HEK293T (cell line): Measurements from ENCODE around the gene LEFTY2.
"Not testable (repeated sequence)": the region's sequence is repeated elsewhere in the genome, so short reads cannot be mapped to it uniquely, and the experiment has no call there.

Experiments
- CTCF ChIA-PET: fragments of 350-600 bp; formaldehyde crosslinking; extraction: SDS; loops from one replicate; lab custom pipeline; 2021; ENCODE audit warnings: antibody characterized with exemption, inconsistent platforms; lab: Yijun Ruan, JAX
- POLR2A ChIA-PET: fragments of 350-600 bp; formaldehyde crosslinking; extraction: SDS; loops from one replicate; lab custom pipeline; 2020; ENCODE audit warnings: antibody characterized with exemption, inconsistent platforms; lab: Yijun Ruan, JAX
- DNase-seq: peaks from one replicate; pipeline ENCODE4 v3.0.0; 2012; ENCODE audit warnings: mixed read lengths; ENCODE audit errors: extremely low spot score
- ARNT ChIP-seq: fragments of 450-650 bp; IDR thresholded peaks from 2 replicates; pipeline ENCODE4 v1.6.1; 2017; ENCODE audit warnings: mild to moderate bottlenecking
- BHLHE40 ChIP-seq: fragments of 450-650 bp; IDR thresholded peaks from 2 replicates; pipeline ENCODE4 v1.6.1; 2016; ENCODE audit warnings: mild to moderate bottlenecking, moderate library complexity, borderline replicate concordance
- CTBP1 ChIP-seq: fragments of 450-650 bp; IDR thresholded peaks from 2 replicates; pipeline ENCODE4 v1.6.1; 2016; ENCODE audit warnings: borderline replicate concordance
- ELF4 ChIP-seq: fragments of 450-650 bp; IDR thresholded peaks from 2 replicates; pipeline ENCODE4 v1.6.1; 2017; ENCODE audit warnings: antibody characterized with exemption
- FOXA1 ChIP-seq: fragments of 450-650 bp; IDR thresholded peaks from 2 replicates; pipeline ENCODE4 v1.6.1; 2016; ENCODE audit warnings: mild to moderate bottlenecking
- FOXK2 ChIP-seq: fragments of 450-650 bp; IDR thresholded peaks from 2 replicates; pipeline ENCODE4 v1.6.1; 2016; ENCODE audit warnings: mild to moderate bottlenecking
- FOXM1 ChIP-seq: fragments of 450-650 bp; IDR thresholded peaks from 2 replicates; pipeline ENCODE4 v1.6.1; 2017; ENCODE audit warnings: mild to moderate bottlenecking, borderline replicate concordance
- HDGF ChIP-seq: fragments of 450-650 bp; IDR thresholded peaks from 2 replicates; pipeline ENCODE4 v1.6.1; 2017; ENCODE audit warnings: antibody characterized with exemption, borderline replicate concordance
- L3MBTL2 ChIP-seq: fragments of 450-650 bp; conservative IDR thresholded peaks from 2 replicates; pipeline ENCODE4 v1.6.1; 2016; ENCODE audit warnings: mild to moderate bottlenecking
- LEF1 ChIP-seq: fragments of 450-650 bp; IDR thresholded peaks from 2 replicates; pipeline ENCODE4 v1.6.1; 2017; ENCODE audit warnings: mild to moderate bottlenecking, borderline replicate concordance
- NFRKB ChIP-seq: fragments of 450-650 bp; IDR thresholded peaks from 2 replicates; pipeline ENCODE4 v1.6.1; 2016; ENCODE audit warnings: mild to moderate bottlenecking, moderate library complexity
- SP1 ChIP-seq: fragments of 450-650 bp; IDR thresholded peaks from 2 replicates; pipeline ENCODE4 v1.6.1; 2017
- SUZ12 ChIP-seq: fragments of 450-650 bp; IDR thresholded peaks from 2 replicates; pipeline ENCODE4 v1.6.1; 2016; ENCODE audit warnings: mild to moderate bottlenecking
- TARDBP ChIP-seq: fragments of 450-650 bp; IDR thresholded peaks from 2 replicates; pipeline ENCODE4 v1.6.1; 2016
- ZNF384 ChIP-seq: fragments of 450-650 bp; IDR thresholded peaks from 2 replicates; pipeline ENCODE4 v1.6.1; 2016
- TF ChIP-seq, protein P1 (sequence below): fragments of 450-650 bp; IDR thresholded peaks from 2 replicates; pipeline ENCODE4 v1.6.1; 2016

The LEFTY2 gene

DNA sequence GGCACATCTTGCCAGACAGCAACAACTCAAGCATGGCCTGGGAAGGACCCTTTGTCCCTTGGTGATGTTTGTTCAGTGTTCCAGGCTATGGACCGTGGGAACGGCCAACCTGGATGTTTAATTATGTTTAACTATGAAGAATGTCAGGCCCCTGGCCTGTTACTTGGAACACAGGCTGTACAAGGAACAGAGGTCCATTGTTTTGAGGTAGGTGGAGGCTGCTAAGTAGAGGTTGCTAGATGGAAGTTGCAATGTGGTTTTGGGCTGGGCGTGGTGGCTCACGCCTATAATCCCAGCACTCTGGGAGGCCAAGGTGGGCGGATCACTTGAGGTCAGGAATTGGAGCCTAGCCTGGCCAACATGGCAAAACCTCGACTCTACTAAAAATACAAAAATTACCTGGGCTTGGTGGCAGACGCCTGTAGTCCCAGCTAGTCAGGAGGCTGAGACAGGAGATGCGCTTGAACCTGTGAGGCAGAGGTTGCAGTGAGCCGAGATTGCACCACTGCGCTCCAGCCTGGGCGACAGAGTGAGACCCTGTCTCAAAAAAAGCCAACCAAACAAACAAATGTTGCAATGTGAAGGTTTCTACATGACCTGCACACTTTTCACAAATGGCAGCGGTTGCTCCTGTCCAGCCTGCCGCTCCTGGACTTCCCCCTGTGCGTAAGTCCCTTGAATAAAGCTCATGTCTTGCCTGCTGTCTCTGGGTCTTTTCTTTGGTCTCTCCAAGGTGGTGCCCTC lies 49.6 kb downstream of the LEFTY2 start:
- POLR2A ChIA-PET: interaction anchor here (1.3 to 2.5 kb wide), 2 partner anchors 9 to 24 kb away, joined by 3 to 18 read pairs; partner anchors contain the start of gene TMEM63A
- TF ChIP-seq HDGF: 0 out of 2 replicates have a peak, but pooled peaks have one; percentile 28
- no peak for TF ChIP-seq FOXK2
- CTCF ChIA-PET: interaction anchor here (0.6 kb wide), 1 partner anchor 735 kb away, joined by 3 read pairs; no protein-coding TSS in a partner anchor
- DNase-seq: no peak

DNA sequence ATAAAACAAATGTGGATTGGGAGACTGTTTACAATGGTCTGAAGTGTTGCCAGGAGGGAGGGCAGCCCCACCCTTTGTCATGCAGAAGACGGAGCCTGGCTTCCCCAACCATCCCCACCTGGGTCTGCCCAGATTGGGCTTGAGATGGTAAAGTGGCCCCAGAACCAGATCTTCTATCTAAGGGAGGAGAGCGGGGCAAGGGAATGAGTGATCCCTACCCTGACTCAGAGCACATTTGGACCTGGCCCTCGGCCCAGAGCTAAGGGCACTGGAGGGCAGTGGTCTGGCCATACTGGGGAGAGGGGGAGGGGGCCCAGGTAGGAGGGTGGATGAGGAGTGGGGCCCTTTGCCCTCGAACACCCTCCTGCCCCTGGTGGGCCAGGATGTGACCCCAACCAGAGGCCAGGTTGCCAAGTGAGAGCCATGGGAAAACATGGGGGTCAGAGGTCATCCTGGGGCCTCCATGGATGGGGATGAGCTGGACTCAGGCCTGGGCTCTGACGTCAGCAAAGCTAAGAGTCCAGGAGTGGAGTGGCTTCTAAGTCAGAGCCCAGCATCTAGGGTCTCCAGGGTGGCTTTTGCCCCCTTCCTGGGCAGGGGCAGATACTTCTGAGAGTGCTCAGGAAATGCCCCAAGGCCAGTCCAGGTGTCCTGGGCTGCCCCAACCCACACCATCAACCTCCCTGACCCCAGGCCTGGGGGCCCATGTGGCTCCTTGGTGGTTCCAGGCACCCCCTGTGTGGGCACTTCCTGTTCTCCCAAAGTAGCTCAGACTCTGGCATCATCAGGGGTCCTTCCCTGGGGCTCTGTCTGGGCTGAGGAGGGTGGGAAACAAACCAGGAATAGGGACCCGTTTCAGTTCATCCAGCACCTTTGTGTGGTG lies 50.4 kb downstream of the LEFTY2 start:
- POLR2A ChIA-PET: interaction anchor here (1.1 to 2.5 kb wide), 4 partner anchors 8 to 128 kb away, joined by 3 to 18 read pairs (median 4); partner anchors contain the start of genes PYCR2 and TMEM63A

DNA sequence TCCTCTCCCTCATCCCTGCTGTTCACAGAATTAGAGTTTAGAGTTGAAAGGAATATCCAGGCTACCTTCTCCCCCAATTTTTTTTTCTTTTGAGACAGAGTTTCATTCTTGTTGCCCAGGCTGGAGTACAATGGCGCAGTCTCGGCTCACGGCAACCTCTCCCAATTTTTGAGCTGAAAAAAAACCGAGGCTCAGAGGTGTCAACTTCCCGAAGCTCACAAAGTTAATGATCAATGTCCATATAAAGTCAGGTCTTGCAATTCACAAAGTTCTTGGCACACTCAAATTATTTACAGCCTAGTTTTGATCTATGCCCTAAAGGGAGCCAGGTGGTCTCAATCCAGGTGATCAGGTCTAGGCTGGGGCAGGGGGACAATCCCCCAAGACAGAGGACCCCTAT lies 51.3 kb downstream of the LEFTY2 start:
- no peak for DNase-seq
- TF ChIP-seq ARNT: no peak
- TF ChIP-seq NFRKB: no peak
- no peak for TF ChIP-seq FOXA1
- TF ChIP-seq ZNF384: no peak
- no peak for TF ChIP-seq ELF4
- TF ChIP-seq SP1: no peak
- TF ChIP-seq, protein P1, sequence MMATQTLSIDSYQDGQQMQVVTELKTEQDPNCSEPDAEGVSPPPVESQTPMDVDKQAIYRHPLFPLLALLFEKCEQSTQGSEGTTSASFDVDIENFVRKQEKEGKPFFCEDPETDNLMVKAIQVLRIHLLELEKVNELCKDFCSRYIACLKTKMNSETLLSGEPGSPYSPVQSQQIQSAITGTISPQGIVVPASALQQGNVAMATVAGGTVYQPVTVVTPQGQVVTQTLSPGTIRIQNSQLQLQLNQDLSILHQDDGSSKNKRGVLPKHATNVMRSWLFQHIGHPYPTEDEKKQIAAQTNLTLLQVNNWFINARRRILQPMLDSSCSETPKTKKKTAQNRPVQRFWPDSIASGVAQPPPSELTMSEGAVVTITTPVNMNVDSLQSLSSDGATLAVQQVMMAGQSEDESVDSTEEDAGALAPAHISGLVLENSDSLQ: no peak
- no peak for TF ChIP-seq FOXK2
- TF ChIP-seq L3MBTL2: no peak
- TF ChIP-seq SUZ12: no peak
- TF ChIP-seq TARDBP: no peak
- no peak for TF ChIP-seq HDGF
- TF ChIP-seq LEF1: no peak
- no peak for TF ChIP-seq CTBP1
- TF ChIP-seq BHLHE40: no peak
- TF ChIP-seq FOXM1: no peak
- POLR2A ChIA-PET: interaction anchor here (0.5 to 2.5 kb wide), 6 partner anchors 7 to 127 kb away, joined by 3 to 18 read pairs (median 4); partner anchors contain the start of genes PYCR2, SRP9 and TMEM63A
- CTCF ChIA-PET: interaction anchor here (0.6 to 1.0 kb wide), 3 partner anchors 11 to 415 kb away, joined by 3 read pairs; no protein-coding TSS in a partner anchor

More for the DNA sequence above, 50.4 kb downstream of the LEFTY2 start:
- TF ChIP-seq ARNT (no peak), FOXA1 (no peak), ZNF384 (no peak), FOXK2 (no peak), ELF4 (no peak), HDGF (no peak), NFRKB (no peak)
- DNase-seq: no peak
- CTCF ChIA-PET: interaction anchor here (0.6 kb wide), 1 partner anchor 736 kb away, joined by 3 read pairs; no protein-coding TSS in a partner anchor

GRCh38 chr1:225888898-225889601 lies 52.0 kb downstream of the LEFTY2 start, which contains the start of gene LEFTY1:
LEFTY1 (minus strand) TSS chr1:225889146; CDS start chr1:225889066, 80 bp downstream.
- no peak for TF ChIP-seq L3MBTL2
- TF ChIP-seq SUZ12: no peak
- no peak for TF ChIP-seq NFRKB
- CTCF ChIA-PET: interaction anchor here (0.6 to 1.0 kb wide), 3 partner anchors 11 to 414 kb away, joined by 3 read pairs; no protein-coding TSS in a partner anchor
- DNase-seq: no peak
- POLR2A ChIA-PET: interaction anchor here (0.5 to 1.3 kb wide), 5 partner anchors 8 to 126 kb away, joined by 3 to 5 read pairs (median 3); partner anchors contain the start of genes PYCR2 and SRP9

DNA sequence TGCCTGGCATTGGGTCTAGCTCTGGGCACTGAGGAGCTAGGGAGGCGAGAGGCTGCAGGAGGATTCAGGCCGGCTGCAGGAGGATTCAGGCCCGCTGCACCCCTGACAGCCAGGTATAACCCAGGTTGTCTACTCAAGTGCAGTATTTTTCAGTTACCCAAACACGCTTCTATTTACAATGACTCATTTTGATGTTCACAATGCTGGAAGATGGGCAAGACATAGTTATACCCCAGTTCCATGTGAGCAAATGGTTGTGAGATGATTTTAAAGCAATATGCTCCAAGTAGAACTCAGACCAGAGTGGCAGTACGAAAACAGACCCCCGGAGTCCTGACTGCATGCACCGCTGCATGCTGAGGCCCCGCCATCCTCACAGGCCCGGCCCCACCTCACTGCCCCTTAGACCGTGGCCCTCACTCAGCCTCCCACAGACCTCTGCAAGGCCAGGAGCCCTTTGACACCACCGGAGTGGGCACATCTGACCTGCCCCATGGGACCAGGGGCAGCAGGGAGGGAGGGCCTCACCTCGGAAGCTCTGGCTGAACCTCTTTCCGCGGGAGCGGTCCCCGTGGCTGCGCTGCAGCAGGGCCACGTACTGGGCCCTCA lies 52.6 kb downstream of the LEFTY2 start:
- TF ChIP-seq SUZ12 (no peak), L3MBTL2 (no peak), ARNT (no peak), NFRKB (no peak), SP1 (no peak), BHLHE40 (no peak), FOXM1 (no peak), HDGF (no peak), FOXA1 (no peak), ELF4 (no peak), FOXK2 (no peak), ZNF384 (no peak), LEF1 (no peak), TARDBP (no peak)
- no peak for DNase-seq
- CTCF ChIA-PET: interaction anchor here (1.0 kb wide), 1 partner anchor 10 kb away, joined by 3 read pairs; no protein-coding TSS in a partner anchor
- POLR2A ChIA-PET: interaction anchor here (1.3 kb wide), 1 partner anchor 110 kb away, joined by 4 read pairs; the partner anchor contains the start of gene SRP9

GRCh38 chr1:225887554-225888288 lies 53.3 kb downstream of the LEFTY2 start:
- POLR2A ChIA-PET: interaction anchor here (1.5 kb wide), 1 partner anchor 36 kb away, joined by 3 read pairs; the partner anchor contains the start of gene PYCR2
- DNase-seq, CTCF ChIA-PET: not testable (repeated sequence)
